CD14-positive monocyte (primary cell): Measurements from ENCODE around the gene SIDT2. TPM values are rescaled to one million over a fixed set of nuclear protein-coding genes. Genes with fewer than 3 reads are reported as not detected.

Source experiments
- DNase-seq, 3 donors: peaks; one replicate each; pipeline ENCODE4 v3.0.0-alpha.2; 2011 to 2022
- H2AFZ ChIP-seq: 2 replicates; pipeline ENCODE4 v1.6.0; 2012; ENCODE audit warnings: mild to moderate bottlenecking, low read depth, low read length, inconsistent platforms; ENCODE audit not compliant: insufficient read depth, poor library complexity, severe bottlenecking
- H3K27ac ChIP-seq, 2 donors: 1 replicate in 1 of 2; 2 replicates in 1 of 2; pipeline ENCODE4 v1.5.1; 2012 to 2013; ENCODE audit warnings: low read length in 2 of 2, control low read depth in 1 of 2, inconsistent platforms in 1 of 2, low read depth in 1 of 2, mild to moderate bottlenecking in 1 of 2
- H3K27me3 ChIP-seq, 2 donors: one replicate each; pipeline versions ENCODE4 v1.6.0 to v1.6.1; 2011 to 2013; ENCODE audit warnings: low read length in 2 of 2; ENCODE audit not compliant: control insufficient read depth in 2 of 2, insufficient read depth in 2 of 2
- H3K36me3 ChIP-seq, 2 donors: replicated peaks in 1 of 2; 1 replicate in 1 of 2; 2 replicates in 1 of 2; pipeline versions ENCODE4 v1.5.1 to v1.6.1; 2012 to 2013; ENCODE audit warnings: low read length in 2 of 2, control low read depth in 1 of 2, inconsistent platforms in 1 of 2, mild to moderate bottlenecking in 1 of 2; ENCODE audit not compliant: insufficient read depth in 2 of 2, control insufficient read depth in 1 of 2
- H3K4me1 ChIP-seq, 2 donors: 1 replicate in 1 of 2; 2 replicates in 1 of 2; pipeline versions ENCODE4 v1.5.1 to v1.6.1; 2012 to 2013; ENCODE audit warnings: low read length in 2 of 2, control low read depth in 1 of 2, inconsistent platforms in 1 of 2, mild to moderate bottlenecking in 1 of 2, moderate library complexity in 1 of 2; ENCODE audit not compliant: insufficient read depth in 2 of 2, control insufficient read depth in 1 of 2
- H3K4me2 ChIP-seq: replicated peaks from 2 replicates; pipeline ENCODE3; 2012; ENCODE audit warnings: low read length, moderate library complexity, mild to moderate bottlenecking; ENCODE audit not compliant: poor library complexity, severe bottlenecking; ENCODE audit errors: extremely low read depth
- H3K4me3 ChIP-seq, 3 experiments: fragments of 200-600 bp in 1 of 3; sonication (generic) in 1 of 3; replicated peaks in 1 of 3; 1 replicate in 2 of 3; 2 replicates in 1 of 3; pipeline ENCODE4 v1.5.1; 2011 to 2013; ENCODE audit warnings: low read length in 3 of 3, mild to moderate bottlenecking in 3 of 3, control low read depth in 2 of 3, low read depth in 2 of 3, inconsistent platforms in 1 of 3, moderate library complexity in 1 of 3
- H3K79me2 ChIP-seq: 2 replicates; pipeline ENCODE4 v1.6.0; 2012; ENCODE audit warnings: mild to moderate bottlenecking, control low read depth, inconsistent platforms, low read length, moderate library complexity; ENCODE audit not compliant: insufficient read depth
- H3K9ac ChIP-seq: 2 replicates; pipeline ENCODE4 v1.6.0; 2017; ENCODE audit warnings: low read length, mild to moderate bottlenecking; ENCODE audit not compliant: insufficient read depth, poor library complexity, severe bottlenecking
- H3K9me3 ChIP-seq, 2 donors: replicated peaks in 1 of 2; 1 replicate in 1 of 2; 2 replicates in 1 of 2; pipeline versions ENCODE4 v1.5.1 to v1.6.1; 2012 to 2013; ENCODE audit warnings: low read length in 2 of 2, control low read depth in 1 of 2; ENCODE audit not compliant: control insufficient read depth in 1 of 2, insufficient read depth in 1 of 2
- H4K20me1 ChIP-seq: 2 replicates; pipeline ENCODE4 v1.6.0; 2012; ENCODE audit warnings: mild to moderate bottlenecking, low read length, control low read depth, moderate library complexity; ENCODE audit not compliant: insufficient read depth
- H3K27ac Mint-ChIP-seq, 7 donors: one replicate each; pipeline ENCODE4 v1.8.0; 2020; ENCODE audit warnings: mild to moderate bottlenecking in 7 of 7, mixed read lengths in 7 of 7, moderate library complexity in 6 of 7, inconsistent platforms in 2 of 7
- H3K27me3 Mint-ChIP-seq, 3 donors: one replicate each; pipeline ENCODE4 v1.8.0; 2021 to 2022; ENCODE audit warnings: low read depth in 3 of 3, mild to moderate bottlenecking in 3 of 3, mixed read lengths in 3 of 3, moderate library complexity in 3 of 3, inconsistent platforms in 1 of 3
- H3K36me3 Mint-ChIP-seq, 2 donors: one replicate each; pipeline ENCODE4 v1.8.0; 2020; ENCODE audit warnings: mixed read lengths in 2 of 2, inconsistent platforms in 1 of 2, mild to moderate bottlenecking in 1 of 2
- H3K4me1 Mint-ChIP-seq: one replicate; pipeline ENCODE4 v1.8.0; 2020; ENCODE audit warnings: mild to moderate bottlenecking, mixed read lengths
- H3K4me3 Mint-ChIP-seq, 2 donors: one replicate each; pipeline ENCODE4 v1.8.0; 2020; ENCODE audit warnings: mild to moderate bottlenecking in 2 of 2, mixed read lengths in 2 of 2, moderate library complexity in 1 of 2
- H3K9me3 Mint-ChIP-seq, 7 donors: one replicate each; pipeline ENCODE4 v1.8.0; 2020 to 2022; ENCODE audit warnings: mixed read lengths in 7 of 7, mild to moderate bottlenecking in 6 of 7, moderate library complexity in 6 of 7, inconsistent platforms in 2 of 7
- CTCF ChIP-seq: fragments of 200-600 bp; IDR thresholded peaks from one replicate; pipeline ENCODE4 v1.8.0; 2022; ENCODE audit warnings: antibody characterized with exemption, mild to moderate bottlenecking
- WGBS: methylation state at CpG from one replicate; pipeline ENCODE4 v1.1.5; 2013; ENCODE audit warnings: missing lambda C conversion rate; ENCODE audit not compliant: insufficient coverage; 5-methylcytosine and 5-hydroxymethylcytosine counted together
- intact Hi-C, 2 donors: fragments of 100-400 bp; cut with micrococcal nuclease; formaldehyde crosslinking; loops; one replicate each; pipeline versions ENCODE4 v1.15.0 to v1.15.1; 2023
- polyA plus RNA-seq, 3 donors: library from polyadenylated mRNA; depleted of rRNA in 1 of 3; unstranded in 2 of 3; stranded (reverse) in 1 of 3; fragments of 300-500 nt in 2 of 3; fragments of >200 nt in 1 of 3; fragmentation: Illumina TruSeq in 2 of 3; gene quantifications; 1 replicate in 2 of 3; 2 replicates in 1 of 3; pipeline ENCODE4 v1.2.3, GENCODE V29; 2012 to 2021

SIDT2 gene
- polyA plus RNA-seq, 3 donors = 21.8 to 177 (median 41.8) TPM

GRCh38 chr11:117231842-117232091 is 53.2 kb downstream of the SIDT2 start, which contains the start of gene PCSK7:
TSS of gene PCSK7 (minus strand) at chr11:117232073. CDS start at chr11:117229844, 2,229 bp downstream.
- peaks cover 21 to 26% of the 10 kb centered on the region in 2 donors for H3K4me1 ChIP-seq
- peak within 1 kb of the TSS; percentile 96 to 99 (median 97) for H3K4me3 ChIP-seq
- Mint-ChIP-seq H3K27me3 (peaks cover 0 to 2% (median 0%) of the 10 kb centered on the region in 3 donors), H3K36me3 (peaks cover 38 to 43% of the 10 kb centered on the region in 2 donors), H3K4me1 (peaks cover 34% of the 10 kb centered on the region), H3K27ac (peak within 1 kb of the TSS; percentile 93 to 99 (median 98)), H3K4me3 (peak within 1 kb of the TSS; percentile 98 to 100), H3K9me3 (no peaks in the 10 kb centered on the region)
- DNase-seq = peak in 2 of 3 donors; percentile 34 to 67
- no peaks in the 10 kb centered on the region for H3K27me3 ChIP-seq
- WGBS = 0% methylated on average over 13 of the region's 13 CpGs
- peak within 1 kb of the TSS; percentile 95 for H3K4me2 ChIP-seq
- peaks cover 57% of the 10 kb centered on the region for H3K79me2 ChIP-seq
- no peak for TF ChIP-seq CTCF
- peak within 1 kb of the TSS; percentile 86 for H3K9ac ChIP-seq
- H3K27ac ChIP-seq = peak within 1 kb of the TSS; percentile 81 to 89
- no peaks in the 10 kb centered on the region for H3K9me3 ChIP-seq
- intact Hi-C loops = loop anchor here (5.0 kb wide), 2 partner anchors 444 to 459 kb away; partner anchors contain the start of genes BUD13 (in 1 of the 2) and ZPR1 (in 1 of the 2)
- peaks cover 20% of the 10 kb centered on the region for H4K20me1 ChIP-seq
- peaks cover 33 to 38% of the 10 kb centered on the region in 2 donors for H3K36me3 ChIP-seq
- peak within 1 kb of the TSS; percentile 93 for H2AFZ ChIP-seq

GRCh38 chr11:117232092-117232878 is 53.7 kb downstream of the SIDT2 start, which contains the start of gene RNF214:
TSS of gene RNF214 (plus strand) at chr11:117232671. CDS start at chr11:117234273, 1,602 bp downstream.
- intact Hi-C loops = loop anchor here (5.0 kb wide), 2 partner anchors 445 to 460 kb away; partner anchors contain the start of genes BUD13 (in 1 of the 2) and ZPR1 (in 1 of the 2)
- Histone ChIP-seq H3K4me3 (peak within 1 kb of the TSS; percentile 96 to 99 (median 97)), H3K9me3 (no peaks in the 10 kb centered on the region), H3K4me1 (peaks cover 21 to 26% of the 10 kb centered on the region in 2 donors), H4K20me1 (peaks cover 16% of the 10 kb centered on the region), H3K27ac (peak within 1 kb of the TSS; percentile 81 to 89), H3K9ac (peak within 1 kb of the TSS; percentile 86), H3K36me3 (peaks cover 28 to 33% of the 10 kb centered on the region in 2 donors), H3K4me2 (peak within 1 kb of the TSS; percentile 95), H2AFZ (peak within 1 kb of the TSS; percentile 93), H3K27me3 (no peaks in the 10 kb centered on the region), H3K79me2 (peaks cover 57% of the 10 kb centered on the region)
- Mint-ChIP-seq H3K27me3 (peaks cover 0 to 2% (median 0%) of the 10 kb centered on the region in 3 donors), H3K4me3 (peak within 1 kb of the TSS; percentile 98 to 100), H3K4me1 (peaks cover 34% of the 10 kb centered on the region), H3K36me3 (peaks cover 34 to 43% of the 10 kb centered on the region in 2 donors), H3K9me3 (no peaks in the 10 kb centered on the region), H3K27ac (peak within 1 kb of the TSS; percentile 93 to 99 (median 98))
- under 1% methylated on average over 56 of the region's 94 CpGs for WGBS
- TF ChIP-seq CTCF = peak; percentile 99
- DNase-seq = peak; percentile 62 to 74 (median 71)
